Suprapubic skin (tissue), 3 donors: ENCODE results near the gene SLC25A47.

Experiments
- POLR2AphosphoS5 ChIP-seq, 3 donors: sonication (generic); formaldehyde crosslinking; IDR thresholded peaks; one replicate each; pipeline ENCODE4 v1.6.1; 2017; ENCODE audit warnings: antibody characterized with exemption in 3 of 3
- TF ChIP-seq, protein P1 (sequence below), 2 donors: fragments of 200-600 bp in 1 of 2; fragments of 450-650 bp in 1 of 2; sonication (generic) in 1 of 2; IDR thresholded peaks; one replicate each; pipeline ENCODE4 v1.5.1; 2016 to 2019; ENCODE audit warnings: antibody characterized with exemption in 2 of 2, mild to moderate bottlenecking in 1 of 2, moderate library complexity in 1 of 2

DNA sequence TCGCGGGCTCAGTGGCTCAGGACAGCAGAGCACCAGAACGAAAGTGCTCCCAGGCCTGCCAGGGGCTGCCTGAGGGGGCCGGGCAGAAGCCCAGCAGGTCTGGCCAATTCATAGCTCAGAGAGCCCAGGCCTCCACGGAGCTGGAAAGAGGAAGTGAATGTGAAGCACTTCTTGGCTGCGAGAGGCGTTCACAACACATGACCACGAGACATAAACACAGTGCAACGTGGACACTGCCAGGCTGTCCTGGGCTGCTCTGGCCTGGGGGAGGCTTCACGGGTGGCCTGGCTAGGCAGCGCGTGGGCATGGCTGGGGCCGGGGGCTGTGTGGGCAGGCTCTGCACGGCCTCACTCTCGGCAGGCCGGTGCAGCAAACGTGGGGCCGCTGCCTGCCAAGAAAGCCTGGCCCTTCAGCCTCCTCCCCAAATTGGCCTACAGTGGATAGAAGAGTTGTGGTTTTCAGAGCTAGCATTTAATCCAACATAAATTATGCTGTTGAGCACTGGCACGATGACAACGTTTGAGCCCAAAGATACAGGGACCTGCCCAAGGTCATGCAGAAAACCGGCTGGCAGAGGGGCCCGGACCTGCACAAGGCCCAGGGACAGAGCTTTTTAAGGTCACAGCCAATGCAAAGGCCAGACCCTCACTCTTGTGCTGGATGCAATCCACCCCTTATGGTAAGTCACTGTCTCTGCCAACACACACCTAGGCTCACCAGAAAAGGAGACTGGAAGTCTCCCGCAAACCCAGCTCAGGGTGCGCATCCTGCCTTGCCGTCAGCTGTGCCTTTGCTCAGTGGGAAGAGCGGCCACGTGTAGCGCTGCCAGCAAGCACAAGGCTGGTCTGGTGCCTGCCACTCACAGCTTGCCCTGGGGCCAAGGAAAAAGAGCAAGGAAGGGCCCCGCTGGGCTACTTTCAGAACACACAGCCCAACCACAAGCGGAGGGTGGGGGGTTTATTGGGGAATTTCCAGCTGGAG is 25.5 kb upstream of the SLC25A47 start:
- TF ChIP-seq, protein P1, sequence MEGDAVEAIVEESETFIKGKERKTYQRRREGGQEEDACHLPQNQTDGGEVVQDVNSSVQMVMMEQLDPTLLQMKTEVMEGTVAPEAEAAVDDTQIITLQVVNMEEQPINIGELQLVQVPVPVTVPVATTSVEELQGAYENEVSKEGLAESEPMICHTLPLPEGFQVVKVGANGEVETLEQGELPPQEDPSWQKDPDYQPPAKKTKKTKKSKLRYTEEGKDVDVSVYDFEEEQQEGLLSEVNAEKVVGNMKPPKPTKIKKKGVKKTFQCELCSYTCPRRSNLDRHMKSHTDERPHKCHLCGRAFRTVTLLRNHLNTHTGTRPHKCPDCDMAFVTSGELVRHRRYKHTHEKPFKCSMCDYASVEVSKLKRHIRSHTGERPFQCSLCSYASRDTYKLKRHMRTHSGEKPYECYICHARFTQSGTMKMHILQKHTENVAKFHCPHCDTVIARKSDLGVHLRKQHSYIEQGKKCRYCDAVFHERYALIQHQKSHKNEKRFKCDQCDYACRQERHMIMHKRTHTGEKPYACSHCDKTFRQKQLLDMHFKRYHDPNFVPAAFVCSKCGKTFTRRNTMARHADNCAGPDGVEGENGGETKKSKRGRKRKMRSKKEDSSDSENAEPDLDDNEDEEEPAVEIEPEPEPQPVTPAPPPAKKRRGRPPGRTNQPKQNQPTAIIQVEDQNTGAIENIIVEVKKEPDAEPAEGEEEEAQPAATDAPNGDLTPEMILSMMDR (IDR thresholded peaks at IDR 0.05), result no peak
- TF ChIP-seq POLR2AphosphoS5 (IDR thresholded peaks at IDR 0.05), result no peak
